ENCODE results near the gene MSLN. TPM values are rescaled to one million over a fixed set of nuclear protein-coding genes. Genes with fewer than 3 reads are reported as not detected.

MSLN gene
- total and polyA plus RNA-seq, 2 of the 13 experiments (the other 11 are each of a cell fraction or from before 2014, with no cell fraction given) = 2.0 to 2.3 TPM

- TF ChIP-seq PAXIP1 (CRISPR knock-in tag; conservative IDR thresholded peaks at IDR 0.05) (peak; percentile 32; the same call in 1 of the 2 replicates), ZNF777 (CRISPR knock-in tag; IDR thresholded peaks at IDR 0.05) (peak; percentile 49; the same call in 1 of the 2 replicates), MXD4 (CRISPR knock-in tag; IDR thresholded peaks at IDR 0.05) (peak; percentile 89), TAF1 (CRISPR knock-in tag; IDR thresholded peaks at IDR 0.05) (peak; percentile 96), TGIF2 (CRISPR knock-in tag; IDR thresholded peaks at IDR 0.05) (peak; percentile 64), TOE1 (CRISPR knock-in tag; IDR thresholded peaks at IDR 0.05) (peak; percentile 78; the same call in 1 of the 2 replicates), MAX (IDR thresholded peaks at IDR 0.05) (peak; percentile 89), PHF5A (CRISPR knock-in tag; IDR thresholded peaks at IDR 0.05; ENCODE audit: low read depth, unreplicated experiment) (peak; percentile 67), JARID2 (CRISPR knock-in tag; IDR thresholded peaks at IDR 0.05; ENCODE audit: insufficient replicate concordance) (peak; percentile 28), ZFAT (CRISPR knock-in tag; conservative IDR thresholded peaks at IDR 0.05) (no peak), ZBTB33 (CRISPR knock-in tag; IDR thresholded peaks at IDR 0.05) (peak; percentile 77), NONO (IDR thresholded peaks at IDR 0.05) (no peak), NONO (CRISPR knock-in tag; conservative IDR thresholded peaks at IDR 0.05) (peak; percentile 99), TFE3 (CRISPR knock-in tag; IDR thresholded peaks at IDR 0.05) (peak; percentile 51; the same call in 1 of the 2 replicates), GZF1 (CRISPR knock-in tag; IDR thresholded peaks at IDR 0.05) (peak; percentile 54; the same call in 1 of the 2 replicates), ISL2 (CRISPR knock-in tag; IDR thresholded peaks at IDR 0.05) (0 out of 2 replicates have a peak, but pooled peaks have one; percentile 35), ZNF138 (CRISPR knock-in tag; IDR thresholded peaks at IDR 0.05; ENCODE audit: low read depth) (peak; percentile 78; the same call in 1 of the 2 replicates), LRRFIP1 (CRISPR knock-in tag; conservative IDR thresholded peaks at IDR 0.05) (no peak), SOX13 (IDR thresholded peaks at IDR 0.05) (no peak), SOX13 (CRISPR knock-in tag; conservative IDR thresholded peaks at IDR 0.05 in 1 of 2, IDR thresholded peaks at IDR 0.05 in 1 of 2) (peak in 1 of 2 experiments; percentile 6; a peak in 1 of 4 replicates)
These were observed 19.6 kb upstream of the MSLN start, which contains the start of gene CIAO3 (continued) for GRCh38 chr16:740764-741505.

Measured in HepG2 (cell line).